ENCODE results near the gene NF2. TPM values are rescaled to one million over a fixed set of nuclear protein-coding genes. Genes with fewer than 3 reads are reported as not detected.

Gene NF2
- total and polyA plus RNA-seq, 10 of the 15 experiments (the other 5 are each of a cell fraction or from before 2014, with no cell fraction given): 2.2 to 49.8 (median 22.5) TPM

DNA sequence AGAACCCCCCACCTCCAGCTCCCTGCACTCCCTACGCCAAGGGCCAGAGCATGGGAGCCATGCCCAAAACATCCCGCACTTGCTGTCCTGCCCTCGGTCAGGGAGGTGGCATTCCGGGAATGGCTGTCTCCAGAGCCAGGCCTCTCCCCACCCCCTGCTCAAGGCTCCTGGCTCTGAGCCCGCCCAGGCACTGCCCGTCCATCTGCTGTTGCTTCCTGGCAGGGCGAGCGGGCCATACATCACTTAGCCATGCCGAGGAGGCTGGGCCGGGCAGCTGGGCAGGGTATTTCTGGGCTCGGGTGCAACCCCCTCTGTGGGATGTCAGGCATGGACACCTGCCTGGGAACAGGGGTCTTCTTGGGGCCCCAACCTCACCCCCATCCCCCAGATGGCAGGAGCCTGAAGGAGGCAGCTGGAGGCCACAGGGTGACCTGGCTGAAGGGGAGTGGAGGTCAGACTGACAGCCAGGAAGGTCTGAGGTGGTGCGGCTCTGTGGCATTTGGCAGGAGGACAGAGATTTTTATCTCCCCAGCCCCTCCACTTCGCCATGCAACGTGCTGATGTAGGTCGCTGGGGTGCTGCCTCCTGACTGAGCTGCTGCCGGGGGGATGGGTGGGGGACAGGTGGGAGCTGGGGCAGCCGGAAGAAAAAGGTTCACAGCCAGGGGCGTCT, 107.6 kb downstream of the NF2 start:
- Histone ChIP-seq H3K9me3 (replicated peaks; ENCODE audit: control insufficient read depth, insufficient read depth, low read length) (no peaks in the 10 kb centered on the region), H3K4me1 (ENCODE audit: control insufficient read depth, insufficient read depth, low read length) (no peaks in the 10 kb centered on the region), H3K27ac (ENCODE audit: control insufficient read depth, insufficient read depth) (no peak overlapping the region), H3K9ac (ENCODE audit: control insufficient read depth, insufficient read depth, low read length) (no peak overlapping the region), H3K27me3 (replicated peaks in 1 of 2; ENCODE audit: control insufficient read depth in 2 of 2, insufficient read depth in 2 of 2, low read length in 1 of 2) (no peaks in the 10 kb centered on the region; a peak in 1 of 4 replicates), H4K20me1 (ENCODE audit: control insufficient read depth, insufficient read depth) (no peaks in the 10 kb centered on the region), H3K36me3 (ENCODE audit: control insufficient read depth in 2 of 2, insufficient read depth in 2 of 2, low read length in 1 of 2) (no peaks in the 10 kb centered on the region), H3K4me3 (no peak overlapping the region), H3K4me2 (ENCODE audit: control insufficient read depth, insufficient read depth) (no peak overlapping the region), H3K79me2 (ENCODE audit: control insufficient read depth, insufficient read depth, low read length) (no peaks in the 10 kb centered on the region), H2AFZ (ENCODE audit: control insufficient read depth, low read depth, low read length) (no peak overlapping the region)
- in situ Hi-C loops (cut with MboI): no loop called here
- CTCF ChIA-PET: interaction anchor here (1.1 kb wide), 1 partner anchor 14 kb away, joined by 3 read pairs; no protein-coding TSS in a partner anchor
- DNase-seq (ENCODE audit: low read depth, low spot score): no peak
- RAD21 ChIA-PET (ENCODE audit: unreplicated experiment): no interaction called here
- SMC1A ChIA-PET (ENCODE audit: uncharacterized antibody, unreplicated experiment): no interaction called here
- FAIRE-seq: no peak
- intact Hi-C loops (cut with micrococcal nuclease; ENCODE audit: unreplicated experiment): no loop called here
- POLR2A ChIA-PET: no interaction called here
- WGBS (ENCODE audit: insufficient coverage, insufficient replicate concordance, low lambda C conversion rate, missing lambda C conversion rate): 32% methylated on average over 16 of the region's 18 CpGs
- ATAC-seq: no peak
- no peak for TF ChIP-seq KDM1A (IDR thresholded peaks at IDR 0.05; ENCODE audit: borderline replicate concordance)
- TF ChIP-seq, protein P1, sequence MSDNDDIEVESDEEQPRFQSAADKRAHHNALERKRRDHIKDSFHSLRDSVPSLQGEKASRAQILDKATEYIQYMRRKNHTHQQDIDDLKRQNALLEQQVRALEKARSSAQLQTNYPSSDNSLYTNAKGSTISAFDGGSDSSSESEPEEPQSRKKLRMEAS (IDR thresholded peaks at IDR 0.05; ENCODE audit: low read depth, low read length): no peak
- no peak for TF ChIP-seq FOXM1 (IDR thresholded peaks at IDR 0.05; ENCODE audit: low read depth, low read length)
- TF ChIP-seq, protein P2, sequence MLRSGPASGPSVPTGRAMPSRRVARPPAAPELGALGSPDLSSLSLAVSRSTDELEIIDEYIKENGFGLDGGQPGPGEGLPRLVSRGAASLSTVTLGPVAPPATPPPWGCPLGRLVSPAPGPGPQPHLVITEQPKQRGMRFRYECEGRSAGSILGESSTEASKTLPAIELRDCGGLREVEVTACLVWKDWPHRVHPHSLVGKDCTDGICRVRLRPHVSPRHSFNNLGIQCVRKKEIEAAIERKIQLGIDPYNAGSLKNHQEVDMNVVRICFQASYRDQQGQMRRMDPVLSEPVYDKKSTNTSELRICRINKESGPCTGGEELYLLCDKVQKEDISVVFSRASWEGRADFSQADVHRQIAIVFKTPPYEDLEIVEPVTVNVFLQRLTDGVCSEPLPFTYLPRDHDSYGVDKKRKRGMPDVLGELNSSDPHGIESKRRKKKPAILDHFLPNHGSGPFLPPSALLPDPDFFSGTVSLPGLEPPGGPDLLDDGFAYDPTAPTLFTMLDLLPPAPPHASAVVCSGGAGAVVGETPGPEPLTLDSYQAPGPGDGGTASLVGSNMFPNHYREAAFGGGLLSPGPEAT (IDR thresholded peaks at IDR 0.05; ENCODE audit: low read depth): no peak
- no peak for TF ChIP-seq ZNF622 (IDR thresholded peaks at IDR 0.05)
- TF ChIP-seq, protein P3, sequence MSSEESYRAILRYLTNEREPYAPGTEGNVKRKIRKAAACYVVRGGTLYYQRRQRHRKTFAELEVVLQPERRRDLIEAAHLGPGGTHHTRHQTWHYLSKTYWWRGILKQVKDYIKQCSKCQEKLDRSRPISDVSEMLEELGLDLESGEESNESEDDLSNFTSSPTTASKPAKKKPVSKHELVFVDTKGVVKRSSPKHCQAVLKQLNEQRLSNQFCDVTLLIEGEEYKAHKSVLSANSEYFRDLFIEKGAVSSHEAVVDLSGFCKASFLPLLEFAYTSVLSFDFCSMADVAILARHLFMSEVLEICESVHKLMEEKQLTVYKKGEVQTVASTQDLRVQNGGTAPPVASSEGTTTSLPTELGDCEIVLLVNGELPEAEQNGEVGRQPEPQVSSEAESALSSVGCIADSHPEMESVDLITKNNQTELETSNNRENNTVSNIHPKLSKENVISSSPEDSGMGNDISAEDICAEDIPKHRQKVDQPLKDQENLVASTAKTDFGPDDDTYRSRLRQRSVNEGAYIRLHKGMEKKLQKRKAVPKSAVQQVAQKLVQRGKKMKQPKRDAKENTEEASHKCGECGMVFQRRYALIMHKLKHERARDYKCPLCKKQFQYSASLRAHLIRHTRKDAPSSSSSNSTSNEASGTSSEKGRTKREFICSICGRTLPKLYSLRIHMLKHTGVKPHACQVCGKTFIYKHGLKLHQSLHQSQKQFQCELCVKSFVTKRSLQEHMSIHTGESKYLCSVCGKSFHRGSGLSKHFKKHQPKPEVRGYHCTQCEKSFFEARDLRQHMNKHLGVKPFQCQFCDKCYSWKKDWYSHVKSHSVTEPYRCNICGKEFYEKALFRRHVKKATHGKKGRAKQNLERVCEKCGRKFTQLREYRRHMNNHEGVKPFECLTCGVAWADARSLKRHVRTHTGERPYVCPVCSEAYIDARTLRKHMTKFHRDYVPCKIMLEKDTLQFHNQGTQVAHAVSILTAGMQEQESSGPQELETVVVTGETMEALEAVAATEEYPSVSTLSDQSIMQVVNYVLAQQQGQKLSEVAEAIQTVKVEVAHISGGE (CRISPR knock-in tag; IDR thresholded peaks at IDR 0.05): no peak
- no peak for TF ChIP-seq MEF2A (IDR thresholded peaks at IDR 0.05; ENCODE audit: insufficient read depth, low read depth, low read length)
- TF ChIP-seq MEF2B (IDR thresholded peaks at IDR 0.05; ENCODE audit: partially characterized antibody, poor library complexity, severe bottlenecking): no peak
- TF ChIP-seq EED (IDR thresholded peaks at IDR 0.05; ENCODE audit: low read depth): no peak
- TF ChIP-seq NFYA (IDR thresholded peaks at IDR 0.05; ENCODE audit: borderline replicate concordance, low read depth, low read length): no peak
- TF ChIP-seq CBX5 (IDR thresholded peaks at IDR 0.05; ENCODE audit: low read depth): no peak
- no peak for TF ChIP-seq BMI1 (IDR thresholded peaks at IDR 0.05; ENCODE audit: borderline replicate concordance)
- TF ChIP-seq ZBED1 (IDR thresholded peaks at IDR 0.05; ENCODE audit: borderline replicate concordance): no peak
- no peak for TF ChIP-seq STAT3 (IDR thresholded peaks at IDR 0.05; ENCODE audit: low read depth, low read length)
- TF ChIP-seq HDAC2 (IDR thresholded peaks at IDR 0.05): no peak
- TF ChIP-seq, protein P4, sequence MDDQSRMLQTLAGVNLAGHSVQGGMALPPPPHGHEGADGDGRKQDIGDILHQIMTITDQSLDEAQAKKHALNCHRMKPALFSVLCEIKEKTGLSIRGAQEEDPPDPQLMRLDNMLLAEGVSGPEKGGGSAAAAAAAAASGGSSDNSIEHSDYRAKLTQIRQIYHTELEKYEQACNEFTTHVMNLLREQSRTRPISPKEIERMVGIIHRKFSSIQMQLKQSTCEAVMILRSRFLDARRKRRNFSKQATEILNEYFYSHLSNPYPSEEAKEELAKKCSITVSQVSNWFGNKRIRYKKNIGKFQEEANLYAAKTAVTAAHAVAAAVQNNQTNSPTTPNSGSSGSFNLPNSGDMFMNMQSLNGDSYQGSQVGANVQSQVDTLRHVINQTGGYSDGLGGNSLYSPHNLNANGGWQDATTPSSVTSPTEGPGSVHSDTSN (IDR thresholded peaks at IDR 0.05; ENCODE audit: insufficient replicate concordance, low read depth, low read length): no peak
- BruUV-seq (replicated peaks): no TSS peak

All from GM12878 (cell line).